Inferior parietal cortex (tissue), 1 donor: ENCODE results near the gene PLK5.
"Not testable (repeated sequence)": the region's sequence is repeated elsewhere in the genome, so short reads cannot be mapped to it uniquely, and the experiment has no call there.

ENCODE experiments used
- DNase-seq: peaks from one replicate; pipeline ENCODE4 v3.0.0-alpha.2; 2016; ENCODE audit errors: extremely low spot score

PLK5 gene, protein sequence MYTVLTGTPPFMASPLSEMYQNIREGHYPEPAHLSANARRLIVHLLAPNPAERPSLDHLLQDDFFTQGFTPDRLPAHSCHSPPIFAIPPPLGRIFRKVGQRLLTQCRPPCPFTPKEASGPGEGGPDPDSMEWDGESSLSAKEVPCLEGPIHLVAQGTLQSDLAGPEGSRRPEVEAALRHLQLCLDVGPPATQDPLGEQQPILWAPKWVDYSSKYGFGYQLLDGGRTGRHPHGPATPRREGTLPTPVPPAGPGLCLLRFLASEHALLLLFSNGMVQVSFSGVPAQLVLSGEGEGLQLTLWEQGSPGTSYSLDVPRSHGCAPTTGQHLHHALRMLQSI

DNA sequence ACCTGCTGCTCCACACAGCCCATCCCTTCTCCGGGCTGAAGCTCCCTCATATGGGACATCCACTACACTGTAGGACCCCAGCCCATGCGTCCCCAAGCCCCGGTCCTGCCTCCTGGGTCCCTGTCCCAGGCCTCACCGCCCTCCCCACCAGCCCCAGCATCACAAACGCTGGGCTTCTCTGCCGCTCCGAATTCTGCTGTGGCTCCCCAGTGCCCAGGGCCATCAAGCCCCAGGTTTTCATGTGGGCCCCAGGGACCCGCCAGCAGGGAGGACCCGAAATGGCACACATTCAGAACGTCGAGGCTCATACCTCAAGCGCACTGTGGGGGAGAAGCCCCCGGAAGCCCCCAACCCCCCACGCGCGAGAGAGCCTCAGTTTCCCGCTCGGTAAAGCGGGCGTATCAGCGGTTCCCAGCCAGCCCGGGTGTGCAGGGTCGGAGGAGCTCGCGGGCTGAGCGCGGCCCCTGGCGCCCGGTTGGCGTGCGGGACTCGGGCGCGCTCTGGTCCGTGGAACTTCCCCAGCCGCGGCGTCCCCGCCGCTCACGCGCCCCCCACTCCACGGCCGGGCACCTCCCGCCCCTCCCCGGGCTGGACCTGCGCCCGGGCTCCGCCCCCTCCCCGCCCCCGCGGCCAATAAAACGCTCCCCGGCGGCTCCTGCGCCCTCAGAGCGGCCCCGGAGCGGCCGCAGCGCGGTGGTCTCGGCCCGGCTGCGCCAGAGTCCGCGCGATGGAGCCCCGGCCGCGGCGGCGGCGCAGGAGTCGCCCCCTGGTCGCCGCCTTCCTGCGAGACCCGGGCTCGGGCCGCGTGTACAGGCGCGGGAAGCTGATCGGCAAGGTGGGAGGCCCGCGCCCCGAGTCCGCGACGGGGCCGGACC lies at the start of gene PLK5:
TSS of gene PLK5 (plus strand) at position 666 of the 875 bp plus-strand sequence. CDS start 2,920 bp downstream, outside the sequence.
- no peak for DNase-seq

DNA sequence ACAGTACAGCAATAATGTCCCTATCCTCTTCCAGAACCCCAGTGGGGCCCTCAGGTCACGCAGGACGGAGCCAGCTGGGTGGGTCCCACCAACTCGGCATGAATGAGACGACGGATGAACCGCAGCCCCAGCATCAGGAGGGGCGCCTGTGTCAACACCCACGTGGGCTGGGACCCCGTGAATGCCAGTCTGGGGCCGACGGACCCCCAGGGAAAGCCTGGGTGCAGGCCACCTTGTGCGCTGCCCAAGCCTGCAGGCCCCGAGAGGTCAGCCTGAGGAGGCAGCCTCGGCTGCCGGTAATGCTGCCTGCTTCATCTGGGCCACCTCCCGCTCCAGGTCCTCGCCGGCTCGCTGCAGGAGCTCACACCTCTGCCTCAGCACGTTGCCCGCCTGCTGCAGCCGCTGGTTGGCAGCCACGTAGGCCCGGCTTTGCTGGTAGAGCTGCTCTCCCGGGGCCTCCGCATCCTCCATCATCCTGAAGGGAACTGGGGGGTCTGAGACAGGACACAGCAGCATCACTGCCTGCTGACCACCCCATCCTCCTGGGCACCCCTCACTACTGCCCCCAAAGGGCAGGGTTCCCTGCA lies 49.0 kb upstream of the PLK5 start:
- DNase-seq = no peak

DNA sequence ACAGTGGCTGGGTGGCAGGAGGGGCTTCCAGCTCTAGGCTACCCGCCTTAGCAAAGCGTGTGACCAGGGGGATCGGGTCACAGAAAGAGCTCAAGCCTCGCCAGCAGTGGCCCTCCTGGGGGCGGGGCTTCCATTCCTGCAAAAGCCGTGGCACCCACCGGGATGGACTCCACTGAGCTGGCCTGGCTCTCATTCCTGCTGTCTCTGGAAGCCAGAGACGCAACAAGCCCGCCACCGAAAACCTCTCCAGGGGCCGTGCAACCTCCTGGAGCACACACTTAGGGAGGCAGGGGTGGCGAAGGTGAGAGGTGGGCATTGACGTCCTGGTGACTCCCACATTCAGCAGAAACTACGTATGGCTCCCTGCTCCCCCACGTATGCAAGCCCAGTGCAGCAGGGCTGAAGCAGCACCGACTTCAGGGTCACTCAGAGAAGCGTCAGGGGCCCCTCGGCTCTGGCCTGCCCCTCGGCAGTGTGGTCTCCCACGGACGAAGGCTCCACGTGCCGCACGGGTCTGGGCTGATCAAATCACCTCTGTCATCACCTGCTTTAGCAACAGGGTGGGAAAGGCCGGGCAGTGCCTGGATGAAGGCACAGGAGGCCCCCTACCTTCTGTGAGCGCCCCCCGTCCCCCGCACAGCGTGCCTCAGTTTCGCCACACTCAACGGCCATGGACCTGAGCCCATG lies 48.0 kb upstream of the PLK5 start:
- DNase-seq = no peak

DNA sequence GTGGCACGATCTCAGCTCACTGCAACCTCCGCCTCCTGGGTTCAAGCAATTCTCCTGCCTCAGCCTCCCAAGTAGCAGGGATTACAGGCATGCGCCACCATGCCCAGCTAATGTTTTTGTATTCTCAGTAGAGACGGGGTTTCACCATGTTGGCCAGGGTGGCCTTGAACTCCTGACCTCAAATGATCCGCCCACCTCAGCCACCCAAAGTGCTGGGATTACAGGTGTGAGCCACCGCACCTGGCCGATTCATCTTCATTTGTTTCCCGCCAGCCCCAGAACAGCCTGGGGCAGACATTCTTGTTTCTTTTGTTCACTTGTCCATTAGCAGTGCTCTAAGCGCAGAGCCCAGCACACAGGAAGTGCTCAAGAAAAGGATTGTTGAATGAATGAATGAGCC lies 46.8 kb upstream of the PLK5 start:
- DNase-seq = not testable (repeated sequence)

DNA sequence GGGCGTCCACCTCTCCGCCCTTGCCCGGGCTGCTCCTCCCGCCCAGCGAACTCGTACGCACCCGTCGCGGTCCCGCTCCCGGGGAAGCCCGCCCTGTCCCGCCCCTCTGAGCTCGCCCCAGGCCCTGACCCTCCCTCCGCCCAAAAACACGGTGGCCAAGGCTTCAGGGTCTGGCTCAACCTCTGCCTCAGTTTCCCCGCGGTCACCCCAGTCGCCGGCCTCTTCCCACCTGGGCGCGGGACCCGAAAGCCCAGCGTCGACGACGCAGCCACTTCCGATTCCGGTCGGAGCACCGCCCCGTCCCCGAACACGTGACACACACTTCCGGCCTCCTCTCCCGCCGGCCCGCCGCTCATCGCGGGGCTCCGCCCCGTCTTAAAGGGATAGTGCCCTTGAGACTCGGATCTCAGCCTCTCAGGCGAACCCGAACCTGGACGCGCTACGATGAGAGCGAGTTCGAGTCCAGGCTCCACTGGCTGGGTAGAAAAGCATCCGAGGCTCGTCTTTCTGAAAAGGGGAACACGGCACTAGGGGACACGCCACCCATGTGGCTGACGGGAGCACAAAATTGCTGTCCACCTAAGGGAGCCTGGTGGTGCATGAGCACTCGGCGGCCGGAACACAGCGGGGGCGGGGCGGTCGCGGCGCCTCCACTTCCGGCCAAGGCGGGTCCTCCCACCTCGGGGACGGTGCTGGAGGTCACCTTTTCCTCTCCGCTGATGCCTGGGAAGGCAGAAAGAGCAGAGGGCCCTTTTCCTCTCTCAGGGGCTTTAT lies 44.8 kb upstream of the PLK5 start, which contains the start of gene C19orf25:
TSS of gene C19orf25 (minus strand) at position 282 of the 774 bp plus-strand sequence. CDS start 312 bp downstream, outside the sequence.
- DNase-seq = peak; percentile 95

DNA sequence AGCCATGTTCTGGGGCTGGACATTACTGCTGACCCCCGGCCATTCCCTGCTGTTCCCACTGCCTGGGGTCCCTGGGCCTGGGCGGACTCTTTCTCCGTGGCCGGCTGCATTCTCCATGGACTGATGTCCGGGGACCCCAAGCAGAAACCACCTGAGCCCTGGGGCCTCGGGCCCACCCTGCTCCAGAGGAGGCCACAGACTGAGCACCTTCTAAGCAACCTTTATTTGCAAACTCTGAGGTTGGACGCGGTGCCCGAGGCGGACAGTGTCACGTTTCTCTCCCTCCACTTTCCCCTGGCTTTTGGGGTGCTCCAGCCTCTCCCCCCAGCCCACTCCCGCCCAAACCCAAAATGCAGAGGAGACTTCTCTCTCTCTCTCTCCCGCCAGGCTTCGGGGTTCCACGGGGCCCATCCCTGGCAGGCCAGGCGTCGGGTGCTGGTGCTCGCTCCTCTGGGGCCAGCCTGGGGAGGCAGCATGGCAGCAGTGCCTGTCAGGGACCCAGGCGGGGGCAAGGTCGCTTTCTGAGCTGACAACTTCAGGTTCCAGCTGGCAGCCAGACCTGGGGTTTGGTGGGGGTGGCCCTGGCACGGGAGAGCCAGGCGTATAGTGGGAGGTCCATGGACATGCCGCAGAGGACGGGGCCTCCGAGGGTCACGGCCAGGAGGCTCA lies 42.5 kb upstream of the PLK5 start:
- DNase-seq = no peak

DNA sequence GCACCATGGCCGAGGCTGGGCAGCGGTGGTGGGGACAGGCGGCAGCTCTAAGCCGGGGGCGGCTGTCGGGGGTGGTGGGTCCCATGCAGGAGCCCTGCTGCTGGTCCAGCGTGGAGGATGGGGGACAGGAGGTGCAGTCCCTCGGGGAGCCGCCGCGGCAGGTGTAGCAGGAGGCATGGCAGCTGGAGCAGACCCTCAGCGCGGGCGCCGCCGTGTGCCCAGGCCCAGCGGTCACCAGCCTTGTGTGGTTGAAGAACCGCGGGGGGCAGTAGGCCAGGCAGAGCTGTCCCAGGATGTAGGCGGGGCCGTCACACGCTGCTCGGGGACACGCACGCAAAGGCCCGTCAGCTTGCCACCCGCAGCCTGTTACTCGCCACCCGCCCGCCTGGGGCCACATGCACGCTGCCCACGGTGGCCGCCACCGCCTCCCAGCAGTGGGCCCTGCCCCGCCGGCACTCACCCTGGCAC lies 42.0 kb upstream of the PLK5 start:
- no peak for DNase-seq

DNA sequence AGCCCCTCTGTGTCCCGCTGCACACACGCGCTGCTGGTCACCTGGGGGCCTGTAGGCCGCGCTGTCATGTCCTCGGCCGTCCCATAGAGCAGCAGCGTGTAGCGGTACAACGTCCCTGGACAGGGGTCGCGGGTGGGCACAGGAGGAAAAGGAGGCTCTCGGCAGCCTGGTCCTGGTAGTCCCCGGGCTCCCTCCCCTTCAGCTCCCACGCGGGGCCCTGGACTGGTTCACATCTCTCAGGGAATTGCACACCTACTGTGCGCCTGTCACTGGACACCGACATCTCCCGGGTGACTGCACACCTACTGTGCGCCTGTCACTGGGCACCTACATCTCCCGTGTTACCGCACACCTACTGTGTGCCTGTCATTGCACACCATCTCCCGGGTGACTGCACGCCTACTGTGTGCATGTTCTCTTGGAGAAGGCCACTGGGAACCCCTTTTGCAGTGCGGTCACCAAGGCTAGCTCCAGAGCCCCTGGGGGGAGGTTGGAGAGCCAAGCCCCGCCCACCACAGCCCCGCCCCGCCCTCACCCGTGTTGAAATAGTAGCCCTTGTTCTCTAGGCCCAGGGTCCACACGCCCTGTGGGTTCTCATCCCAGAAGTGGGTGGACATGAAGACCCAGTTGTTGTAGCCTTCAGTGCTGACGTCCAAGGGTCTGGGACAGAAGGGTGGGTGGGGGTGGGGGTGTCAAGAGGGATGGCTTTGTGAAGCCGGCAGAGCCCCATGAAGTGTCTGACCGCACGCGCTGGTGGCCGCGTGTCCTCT lies 41.3 kb upstream of the PLK5 start:
- DNase-seq = no peak

DNA sequence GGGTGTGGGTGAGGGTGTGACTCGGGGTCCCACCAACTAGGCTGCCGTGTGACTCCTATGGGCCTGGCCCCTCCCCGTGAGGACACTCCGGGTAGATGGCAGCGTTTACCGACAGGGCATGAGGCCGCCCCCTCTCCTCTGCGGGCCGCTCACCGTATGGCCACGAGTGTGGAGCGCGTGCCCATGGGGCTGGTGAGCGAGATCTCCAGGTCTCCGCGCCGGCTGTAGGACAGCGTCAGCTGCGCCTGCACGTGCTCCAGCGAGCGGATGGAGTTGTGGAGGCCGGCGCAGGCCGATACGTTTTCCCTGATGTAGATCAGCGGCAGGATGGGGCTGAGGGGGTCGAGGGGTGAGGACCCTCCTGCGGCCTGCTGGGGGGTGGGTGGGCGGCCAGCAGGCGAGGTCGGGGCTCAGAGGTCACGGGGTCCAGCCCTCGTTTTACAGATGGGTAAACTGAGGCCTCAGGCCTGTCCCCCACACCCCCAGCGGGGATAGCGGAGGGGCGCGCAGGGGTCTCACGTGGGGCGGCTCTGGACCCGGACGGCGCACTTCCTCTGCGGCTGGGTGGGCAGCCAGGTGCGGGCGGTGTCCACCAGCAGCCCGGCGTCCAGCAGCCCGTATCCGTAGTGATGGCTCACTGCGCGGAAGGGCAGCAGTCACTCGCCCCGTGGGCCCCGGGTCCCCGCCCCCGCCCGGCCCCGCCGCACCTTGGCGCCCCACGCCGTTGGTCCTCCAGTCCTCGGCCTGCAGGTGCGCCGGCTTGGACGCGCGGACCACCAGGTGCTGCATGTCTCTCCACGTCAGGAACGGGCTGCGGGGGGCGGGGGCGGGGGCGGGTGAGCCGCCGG lies 40.5 kb upstream of the PLK5 start:
- no peak for DNase-seq

DNA sequence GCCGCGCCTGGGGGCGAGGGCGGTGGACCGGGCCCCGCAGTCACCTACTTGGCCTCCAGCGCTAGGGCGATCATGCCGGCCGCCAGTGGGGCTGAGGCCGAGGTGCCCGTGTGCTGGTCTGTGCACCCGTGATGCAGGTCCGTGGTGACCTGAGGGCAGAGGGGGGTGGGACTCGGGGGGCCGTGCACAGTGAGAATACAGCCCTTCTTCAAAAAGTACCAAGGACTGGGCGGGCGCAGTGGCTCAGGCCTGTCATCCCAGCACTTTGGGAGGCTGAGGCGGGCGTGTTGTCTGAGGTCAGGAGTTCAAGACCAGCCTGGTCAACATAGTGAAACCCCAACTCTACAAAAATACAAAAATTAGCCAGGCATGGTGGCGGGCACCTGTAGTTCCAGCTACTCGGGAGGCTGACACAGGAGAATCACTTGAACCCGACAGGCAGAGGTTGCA lies 39.9 kb upstream of the PLK5 start:
- DNase-seq = no peak

DNA sequence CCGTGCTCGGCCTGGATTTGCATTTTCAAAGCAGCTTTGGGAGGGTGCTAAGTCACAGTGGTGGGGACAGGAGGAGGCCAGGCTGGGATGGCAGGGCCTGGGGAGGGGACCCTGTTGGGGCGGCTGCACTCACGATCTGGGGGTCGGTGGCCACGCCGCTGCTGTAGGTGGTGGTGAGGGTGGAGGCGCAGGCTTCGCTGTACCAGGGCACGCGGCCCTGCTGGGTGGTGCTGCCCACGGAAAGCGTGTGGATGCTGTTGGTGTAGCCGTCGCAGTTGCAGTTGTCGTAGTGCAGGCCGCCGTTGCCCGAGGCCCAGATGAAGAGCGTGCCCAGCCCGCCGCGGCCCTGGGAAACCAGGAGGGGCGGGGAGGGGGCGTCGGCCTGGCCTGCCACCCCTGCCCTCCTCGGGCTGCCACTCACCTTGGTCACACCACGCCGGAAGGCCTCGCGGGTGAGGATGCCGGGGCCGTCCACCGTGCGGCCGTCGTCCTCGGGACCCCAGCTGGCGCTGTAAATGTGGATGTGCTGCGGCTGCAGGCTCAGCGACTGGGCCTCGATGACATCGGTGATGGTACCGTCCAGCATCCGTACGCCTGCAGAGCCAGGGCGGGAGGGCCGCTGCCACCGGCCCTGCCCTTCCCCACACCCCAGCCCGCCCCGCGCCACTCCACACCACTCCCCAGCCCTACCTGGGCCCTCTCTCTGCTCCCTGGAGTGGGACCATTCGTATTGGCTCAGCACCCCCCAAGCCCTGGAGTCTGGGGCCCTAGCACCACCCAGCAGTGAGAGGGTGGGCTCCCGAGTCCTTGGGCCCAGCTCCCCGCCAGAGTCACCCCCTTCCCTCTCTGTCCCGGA lies 36.9 kb upstream of the PLK5 start:
- DNase-seq = no peak

DNA sequence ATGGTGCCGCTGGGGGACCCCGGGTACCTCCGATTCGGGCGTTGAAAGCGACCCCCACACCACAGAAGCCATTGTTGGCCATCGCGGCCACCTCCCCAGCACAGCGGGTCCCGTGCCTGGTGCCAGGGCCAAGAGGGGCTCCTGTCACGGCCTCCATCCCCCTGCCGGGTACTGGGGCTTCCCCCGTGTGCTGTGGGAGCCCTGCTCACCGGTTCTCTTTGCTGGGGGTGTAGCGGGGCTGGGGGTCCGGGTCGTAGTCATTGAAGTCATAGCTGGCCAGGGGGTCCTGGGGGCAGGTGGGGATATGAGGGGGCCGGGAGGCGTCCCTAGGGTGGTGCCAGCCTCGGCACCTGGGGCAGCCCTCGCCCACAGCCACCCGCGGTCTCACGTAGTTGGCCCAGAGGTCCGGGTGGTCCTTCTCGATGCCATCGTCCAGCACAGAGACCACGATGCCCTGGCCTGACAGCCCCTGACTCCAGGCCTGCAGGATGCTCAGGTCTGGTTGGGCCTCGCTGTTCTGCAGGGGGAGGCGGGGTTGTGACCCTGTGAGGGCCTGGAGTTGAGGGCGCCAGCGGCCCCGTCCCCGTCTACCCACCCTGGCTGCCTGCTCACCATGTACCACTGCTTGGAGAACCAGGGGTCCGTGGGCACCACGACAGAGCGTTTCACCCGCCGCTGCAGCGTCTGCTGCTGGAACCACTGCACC lies 36.1 kb upstream of the PLK5 start:
- no peak for DNase-seq

DNA sequence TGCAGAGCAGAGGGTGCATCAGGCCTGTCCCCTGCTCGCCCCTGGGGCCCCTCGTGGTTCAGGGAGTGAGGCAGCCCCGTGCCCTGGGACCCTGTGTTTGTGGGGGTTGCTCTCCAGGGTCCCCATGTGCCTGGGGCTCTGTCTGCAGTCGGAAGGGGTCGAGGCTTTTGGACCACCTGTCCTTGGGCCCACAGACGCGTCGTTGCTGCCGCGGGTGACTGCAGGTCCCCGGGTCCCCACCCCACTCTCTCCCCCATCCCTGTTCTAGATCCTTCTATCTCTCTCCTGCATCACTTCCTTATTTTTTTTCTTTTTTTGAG lies 35.6 kb upstream of the PLK5 start:
- no peak for DNase-seq

DNA sequence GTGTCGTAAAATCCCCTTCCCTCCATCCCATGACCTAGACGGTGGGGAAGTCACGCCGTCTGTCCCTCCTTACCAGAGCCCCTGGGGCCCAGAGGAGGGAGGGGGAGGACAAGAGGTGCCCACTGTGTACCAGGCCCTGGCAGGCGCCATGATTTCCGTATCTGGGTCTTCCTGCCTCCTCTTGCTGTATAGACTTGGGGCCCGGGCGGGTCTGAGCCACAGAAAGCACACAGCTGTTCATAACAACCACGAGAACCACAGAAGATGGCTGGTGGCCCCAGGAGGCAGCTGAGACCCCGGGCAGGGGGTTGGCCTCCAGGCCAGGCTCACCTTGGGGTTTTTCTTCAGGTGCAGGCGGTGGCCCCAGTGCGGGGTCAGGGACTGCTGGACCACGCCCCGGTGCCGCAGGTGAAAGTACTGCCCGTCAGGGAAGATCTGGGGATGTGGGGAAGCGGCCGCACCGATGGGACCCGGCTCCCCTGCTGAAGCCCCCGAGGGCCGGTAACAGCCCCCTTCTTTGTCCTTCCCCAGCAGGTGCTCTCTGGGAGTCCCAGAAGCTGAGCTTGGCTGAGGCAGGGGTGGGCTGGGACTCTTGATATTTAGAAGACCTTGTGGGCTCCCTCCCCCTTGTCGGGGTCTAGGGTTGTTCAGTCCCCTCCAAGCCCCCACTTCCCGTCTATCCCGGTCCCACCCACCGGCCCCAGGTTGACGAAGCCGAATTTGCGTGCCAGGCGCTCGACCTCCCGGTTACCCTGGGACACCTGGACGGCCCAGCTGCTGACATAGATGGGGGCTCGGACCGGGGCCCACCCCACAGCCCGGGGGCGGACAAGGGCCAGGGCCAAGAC lies 34.2 kb upstream of the PLK5 start:
- no peak for DNase-seq

DNA sequence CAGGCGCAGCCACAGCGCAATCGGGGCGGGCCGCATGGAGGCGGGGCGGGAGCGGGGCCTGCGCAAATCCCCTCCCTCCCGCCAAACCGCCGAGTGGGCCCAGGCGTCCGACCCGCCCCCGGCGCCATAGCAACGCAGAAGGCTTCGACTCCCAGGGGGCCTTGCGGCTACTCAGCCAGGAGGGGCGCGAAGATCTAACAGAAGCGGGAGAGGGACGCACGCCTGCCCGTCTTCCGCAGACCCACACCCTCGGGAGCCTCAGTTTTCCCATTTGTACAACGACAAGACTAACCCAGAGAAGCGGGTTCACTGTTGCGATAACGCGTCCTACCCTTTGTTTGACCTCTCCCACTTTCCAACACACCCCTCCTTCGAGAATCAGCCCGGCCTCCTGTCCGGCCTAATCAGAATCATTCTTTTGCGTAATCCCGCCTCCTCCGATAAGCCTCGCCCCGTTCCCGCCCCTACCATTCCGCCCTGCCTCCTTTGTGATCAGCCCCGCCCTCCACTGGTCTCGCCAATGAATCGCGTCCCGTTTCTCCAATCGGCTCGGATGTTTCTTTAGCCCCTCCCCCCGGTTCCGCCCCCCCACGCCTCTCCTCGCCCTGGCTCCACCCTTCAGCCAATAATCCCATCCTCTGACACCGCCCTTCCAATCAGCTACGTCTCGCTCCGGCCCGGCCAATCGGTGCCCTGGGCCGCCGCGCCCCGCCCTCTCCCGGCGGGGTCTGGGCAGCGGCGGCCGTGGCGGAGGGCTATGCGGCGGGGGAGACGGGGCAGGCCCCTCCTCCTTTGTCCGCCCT lies 33.4 kb upstream of the PLK5 start, which contains the start of gene PCSK4:
TSS of gene PCSK4 (minus strand) at position 40 of the 803 bp plus-strand sequence. CDS start at position 36, 4 bp downstream.
- DNase-seq = peak; percentile 95
